ENCODE results near the gene CFLAR.
"Not testable (repeated sequence)": the region's sequence is repeated elsewhere in the genome, so short reads cannot be mapped to it uniquely, and the experiment has no call there.

CFLAR gene

GRCh38 chr2:201116115-201116958, at the start of gene CFLAR:
CFLAR (plus strand) TSS chr2:201116164; CDS start chr2:201129866, 13,702 bp downstream.
- DNase-seq: peak; percentile 23 to 92 (median 53)
- intact Hi-C loops (cut with DNase I): loop anchor here (2.0 kb wide), 1 partner anchor 44 kb away; the partner anchor contains the start of gene NDUFB3

- peak in 3 of 10 donors; percentile 4 to 73 (median 8) for DNase-seq
- intact Hi-C loops (cut with DNase I): loop anchor here (2.0 kb wide), 1 partner anchor 88 kb away; no protein-coding TSS in a partner anchor
Measured at GRCh38 chr2:201070948-201071478, 45.0 kb upstream of the CFLAR start.

GRCh38 chr2:201071479-201072200, 44.3 kb upstream of the CFLAR start, which contains the start of the genes HYCC2 and NDUFB3:
HYCC2 (minus strand) TSS chr2:201071671; CDS start chr2:201024009, 47,662 bp downstream.
NDUFB3 (plus strand) TSS chr2:201072001; CDS start chr2:201078883, 6,882 bp downstream.
- intact Hi-C loops (cut with DNase I): loop anchor here (2.0 kb wide), 2 partner anchors 45 to 87 kb away; partner anchors contain the start of gene CFLAR
- peak; percentile 83 to 98 (median 90) for DNase-seq

- DNase-seq: no peak
- intact Hi-C loops (cut with DNase I): loop anchor here (2.0 kb wide), 1 partner anchor 45 kb away; the partner anchor contains the start of gene CFLAR
Measured at GRCh38 chr2:201072201-201072530, 43.8 kb upstream of the CFLAR start.

DNA sequence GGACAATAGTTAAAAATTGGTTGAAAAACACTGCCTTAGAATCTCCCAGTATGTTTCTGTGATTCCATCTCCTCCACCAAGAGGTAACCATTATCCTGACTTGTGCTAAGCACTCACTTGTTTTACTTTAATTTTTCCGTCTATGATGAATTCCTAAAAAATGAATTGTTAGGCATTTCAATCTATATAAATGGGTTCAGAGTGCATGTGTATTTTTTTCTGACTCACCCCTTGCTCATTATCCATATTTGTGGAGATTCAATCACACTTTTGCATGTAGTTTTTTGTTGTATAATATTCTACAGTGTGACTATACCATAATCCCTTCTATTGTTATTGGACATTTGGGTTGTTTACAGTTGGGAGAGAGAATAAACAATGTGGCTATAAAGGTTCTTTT, 42.9 kb upstream of the CFLAR start:
- intact Hi-C loops (cut with DNase I): loop anchor here (2.0 kb wide), 1 partner anchor 44 kb away; the partner anchor contains the start of gene CFLAR
- DNase-seq: no peak

GRCh38 chr2:201074996-201075395, 41.0 kb upstream of the CFLAR start:
- intact Hi-C loops (cut with DNase I): no loop called here
- DNase-seq: no peak

DNA sequence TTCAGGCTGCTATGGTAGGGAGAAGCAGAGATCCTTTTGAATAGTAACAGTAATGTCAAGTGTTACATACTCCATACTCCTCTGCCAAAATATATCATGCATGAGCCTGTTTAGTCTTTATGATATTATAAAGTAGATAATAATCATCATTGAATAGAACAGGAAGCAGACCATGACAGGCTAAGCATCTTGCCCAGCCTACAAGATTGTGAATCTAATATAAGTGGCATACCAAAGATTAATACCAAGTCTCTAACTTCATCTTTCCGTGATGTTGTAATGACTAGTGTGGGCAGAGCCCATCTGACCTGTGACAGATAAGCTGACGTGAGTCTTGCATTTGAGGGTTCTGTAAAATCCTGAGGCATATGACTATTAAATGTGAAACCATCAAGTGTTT, 31.1 kb upstream of the CFLAR start:
- DNase-seq: no peak
- intact Hi-C loops (cut with DNase I): no loop called here

- intact Hi-C loops (cut with DNase I): no loop called here
- DNase-seq: no peak
Measured at GRCh38 chr2:201090574-201090973, 25.4 kb upstream of the CFLAR start.

DNA sequence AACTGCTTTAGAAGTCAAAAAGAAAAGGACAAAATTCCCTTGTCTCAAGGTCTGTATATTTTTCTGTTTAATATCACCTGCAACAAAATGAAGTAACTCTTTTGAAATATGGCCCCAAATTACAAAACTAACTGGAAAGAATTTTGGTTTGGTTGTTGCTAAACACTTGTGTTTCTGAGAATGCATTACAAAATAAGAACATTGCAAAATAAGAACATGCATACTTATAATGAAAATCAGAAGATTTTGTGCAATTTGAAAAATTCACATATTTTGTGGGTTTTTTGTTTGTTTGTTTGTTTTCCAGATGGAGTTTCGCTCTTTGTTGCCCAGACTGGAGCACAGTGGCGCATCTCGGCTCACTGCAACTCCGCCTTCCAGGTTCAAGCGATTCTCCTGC, 22.4 kb upstream of the CFLAR start:
- intact Hi-C loops (cut with DNase I): no loop called here
- no peak for DNase-seq

DNA sequence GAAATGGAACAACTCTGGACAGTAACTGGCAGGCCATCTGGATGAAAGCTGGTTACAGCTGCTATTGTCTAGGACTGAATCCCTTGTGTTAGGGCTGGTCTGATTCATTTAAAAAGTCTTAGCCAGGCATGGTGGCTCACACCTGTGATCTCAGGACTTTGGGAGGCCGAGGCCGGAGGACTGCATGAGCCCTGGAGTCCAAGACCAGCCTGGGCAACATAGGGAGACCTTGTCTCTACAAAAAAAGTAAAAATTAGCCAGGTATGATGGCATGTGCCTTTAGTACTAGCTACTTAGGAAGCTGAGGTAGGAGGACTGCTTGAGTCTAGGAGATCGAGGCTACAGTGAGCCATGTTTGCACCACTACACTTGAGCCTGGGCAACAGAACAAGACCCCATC, 15.5 kb upstream of the CFLAR start:
- intact Hi-C loops (cut with DNase I): no loop called here
- no peak for DNase-seq

DNA sequence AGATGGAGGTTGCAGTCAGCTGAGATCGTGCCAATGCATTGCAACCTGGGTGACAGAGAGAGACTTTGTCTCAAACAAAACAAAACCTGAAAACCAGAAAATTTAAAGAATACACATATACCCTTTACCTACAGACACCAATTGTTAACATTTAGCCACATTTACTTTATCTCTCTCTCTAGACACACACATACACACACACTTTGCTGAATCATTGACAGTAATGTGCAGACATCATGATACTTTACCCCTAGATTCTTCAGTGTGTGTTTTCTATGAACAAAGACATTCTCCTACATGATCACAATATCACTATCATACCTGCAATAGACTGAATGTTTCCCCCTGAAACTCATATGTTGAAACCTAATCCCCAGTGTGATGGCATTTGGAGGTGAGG, 10.2 kb upstream of the CFLAR start:
- intact Hi-C loops (cut with DNase I): no loop called here
- DNase-seq: no peak

DNA sequence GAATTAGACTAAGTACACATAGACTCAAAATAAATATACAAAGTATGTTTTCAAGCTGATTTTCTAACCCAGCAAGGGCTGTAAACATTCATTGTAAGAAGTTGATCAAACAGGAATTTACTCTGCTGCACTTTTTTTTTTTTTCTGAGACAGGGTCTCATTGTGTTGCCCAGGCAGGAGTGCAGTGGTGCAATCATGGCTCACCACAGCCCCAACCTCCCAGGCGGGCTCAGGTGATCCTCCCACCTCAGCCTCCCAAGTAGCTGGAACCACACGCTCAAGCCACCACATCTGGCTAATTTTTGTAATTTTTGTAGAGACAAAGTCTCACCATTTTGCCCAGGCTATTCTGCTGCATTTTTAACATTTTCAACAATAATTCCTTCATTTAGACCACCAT, 8.3 kb upstream of the CFLAR start:
- intact Hi-C loops (cut with DNase I): no loop called here
- peak in 1 of 10 donors; percentile 17 for DNase-seq

- intact Hi-C loops (cut with DNase I): no loop called here
Measured at GRCh38 chr2:201108341-201108740, 7.6 kb upstream of the CFLAR start.

DNA sequence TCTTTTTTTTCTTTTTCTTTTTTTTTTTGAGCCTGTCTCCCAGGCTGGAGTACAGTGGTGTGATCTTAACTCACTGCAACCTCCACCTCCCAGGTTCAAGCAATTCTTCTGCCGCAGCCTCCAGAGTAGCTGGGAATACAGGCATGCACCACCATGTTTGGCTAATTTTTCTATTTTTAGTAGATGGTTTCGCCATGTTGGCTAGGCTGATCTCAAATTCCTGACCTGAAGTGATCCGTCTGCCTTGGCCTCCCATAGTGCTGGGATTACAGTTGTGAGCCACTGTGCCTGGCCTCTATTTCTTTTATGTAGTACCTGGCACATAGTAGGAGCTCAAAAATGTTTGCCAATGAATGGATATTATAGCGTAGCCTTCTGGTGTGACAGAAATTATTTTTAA, 6.8 kb upstream of the CFLAR start:
- no peak for DNase-seq
- intact Hi-C loops (cut with DNase I): no loop called here

More at GRCh38 chr2:201108341-201108740, 7.6 kb upstream of the CFLAR start:
- no peak for DNase-seq

DNA sequence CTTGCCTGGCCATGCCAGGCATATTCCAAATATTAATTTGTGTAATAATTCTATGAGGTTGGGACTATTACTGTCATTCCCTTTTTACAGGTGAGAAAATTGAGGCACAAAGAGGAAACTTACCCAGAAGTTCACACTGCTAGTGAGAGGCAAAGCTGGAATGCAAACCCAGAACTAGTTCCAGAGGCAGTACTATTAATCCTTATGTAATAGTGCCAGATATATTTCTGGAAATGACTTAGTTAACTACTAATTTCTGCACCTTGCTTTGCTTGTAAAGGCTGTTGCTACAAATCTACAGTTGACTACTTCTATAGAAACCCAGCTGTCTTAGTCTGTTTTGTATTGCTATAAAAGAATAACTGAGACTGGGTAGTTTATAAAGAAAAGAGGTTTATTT, 5.3 kb upstream of the CFLAR start:
- intact Hi-C loops (cut with DNase I): no loop called here
- DNase-seq: no peak

DNA sequence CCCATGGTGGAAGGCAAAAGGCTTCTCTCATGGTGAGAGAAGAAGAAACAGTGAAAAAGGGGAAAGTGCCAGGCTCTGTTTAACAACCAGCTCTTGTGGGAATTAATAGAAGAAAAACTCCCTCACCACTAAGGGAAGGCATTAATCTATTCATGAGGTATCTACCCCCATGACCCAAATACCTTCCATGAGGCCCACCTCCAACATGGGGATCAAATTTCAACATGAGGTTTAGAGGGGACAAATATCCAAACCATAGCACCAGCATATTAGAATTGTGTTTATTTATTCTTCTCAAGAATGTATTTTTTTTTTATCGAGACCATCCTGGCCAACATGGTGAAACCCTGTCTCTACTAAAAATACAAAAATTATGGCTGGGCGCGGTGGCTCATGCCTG, 4.9 kb upstream of the CFLAR start:
- intact Hi-C loops (cut with DNase I): no loop called here
- DNase-seq: no peak

GRCh38 chr2:201114350-201114749, 1.6 kb upstream of the CFLAR start:
- no peak for DNase-seq
- intact Hi-C loops (cut with DNase I): no loop called here

GRCh38 chr2:201114846-201115245, 1.1 kb upstream of the CFLAR start:
- intact Hi-C loops (cut with DNase I): no loop called here
- DNase-seq: no peak

GRCh38 chr2:201116959-201117734, 1.2 kb downstream of the CFLAR start:
- peak in 1 of 10 donors; percentile 37 for DNase-seq
- intact Hi-C loops (cut with DNase I): loop anchor here (2.0 kb wide), 1 partner anchor 44 kb away; the partner anchor contains the start of gene NDUFB3

DNA sequence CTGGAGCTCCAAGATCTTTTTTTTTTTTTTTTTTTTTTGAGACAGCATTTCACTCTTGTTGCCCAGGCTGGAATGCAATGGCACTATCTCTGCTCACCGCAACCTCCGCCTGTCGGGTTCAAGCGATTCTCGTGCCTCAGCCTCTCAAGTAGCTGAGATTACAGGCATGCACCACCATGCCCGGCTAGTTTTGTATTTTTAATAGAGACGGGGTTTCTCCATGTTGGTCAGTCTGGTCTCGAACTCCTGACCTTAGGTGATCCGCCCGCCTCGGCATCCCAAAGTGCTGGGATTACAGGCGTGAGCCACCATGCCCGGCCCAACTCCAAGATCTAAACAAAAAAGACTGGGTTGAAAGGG, 1.8 kb downstream of the CFLAR start:
- DNase-seq: not testable (repeated sequence)
- intact Hi-C loops (cut with DNase I): loop anchor here (2.0 kb wide), 2 partner anchors 41 to 45 kb away; partner anchors contain the start of gene NDUFB3
